GM18520 (cell line): ENCODE measurements around the gene SPINDOC.
A peak's percentile ranks its signal among the peaks of the same experiment; 100 is the strongest.
"Not testable (repeated sequence)": the region's sequence is repeated elsewhere in the genome, so short reads cannot be mapped to it uniquely, and the experiment has no call there.

Experiments used
- ATAC-seq: cut with Tn5 transposase; IDR thresholded peaks from one replicate; pipeline ENCODE4 v1.9.1; 2021; ENCODE audit not compliant: unreplicated experiment

SPINDOC gene

GRCh38 chr11:63813035-63813562 is at the start of gene SPINDOC:
Gene SPINDOC (plus strand): TSS chr11:63813456. CDS start chr11:63813687, 231 bp downstream.
- peak; percentile 71 for ATAC-seq

GRCh38 chr11:63763496-63764339 is 49.5 kb upstream of the SPINDOC start:
- no peak for ATAC-seq

GRCh38 chr11:63764340-63764678 is 48.9 kb upstream of the SPINDOC start:
- no peak for ATAC-seq

- no peak for ATAC-seq
Observed at GRCh38 chr11:63764679-63765647, 48.3 kb upstream of the SPINDOC start.

GRCh38 chr11:63765688-63766241 is 47.5 kb upstream of the SPINDOC start:
- no peak for ATAC-seq

GRCh38 chr11:63766531-63767235 is 46.6 kb upstream of the SPINDOC start:
- no peak for ATAC-seq

GRCh38 chr11:63767267-63767564 is 46.0 kb upstream of the SPINDOC start:
- no peak for ATAC-seq

- no peak for ATAC-seq
Observed at GRCh38 chr11:63767565-63768236, 45.6 kb upstream of the SPINDOC start.

GRCh38 chr11:63768237-63769041 is 44.8 kb upstream of the SPINDOC start, which contains the start of gene ZFTA:
Gene ZFTA (minus strand): TSS chr11:63768775. CDS start chr11:63768622, 153 bp downstream.
- peak; percentile 45 for ATAC-seq

GRCh38 chr11:63769042-63769713 is 44.1 kb upstream of the SPINDOC start:
- peak; percentile 20 for ATAC-seq

GRCh38 chr11:63769714-63770455 is 43.4 kb upstream of the SPINDOC start:
- no peak for ATAC-seq

GRCh38 chr11:63770763-63771162 is 42.5 kb upstream of the SPINDOC start:
- no peak for ATAC-seq

GRCh38 chr11:63771741-63772318 is 41.4 kb upstream of the SPINDOC start:
- ATAC-seq = not testable (repeated sequence)

- no peak for ATAC-seq
Observed at GRCh38 chr11:63775191-63775590, 38.1 kb upstream of the SPINDOC start.

- ATAC-seq = no peak
Observed at GRCh38 chr11:63779039-63779438, 34.2 kb upstream of the SPINDOC start.

- ATAC-seq = no peak
Observed at GRCh38 chr11:63782749-63783148, 30.5 kb upstream of the SPINDOC start.

- no peak for ATAC-seq
Observed at GRCh38 chr11:63783925-63784592, 29.2 kb upstream of the SPINDOC start.
